HCT116 (cell line): ENCODE data around the gene ABCC5.

Experiments
- CTCF ChIP-seq, 3 experiments: fragments of 200-600 bp in 1 of 3; sonication (generic) in 1 of 3; IDR thresholded peaks in 2 of 3; conservative IDR thresholded peaks in 1 of 3; 2 replicates each; pipeline ENCODE4 v1.5.1; 2012 to 2017; ENCODE audit warnings: low read depth in 2 of 3, low read length in 2 of 3, antibody characterized with exemption in 1 of 3, borderline replicate concordance in 1 of 3, control low read depth in 1 of 3, mild to moderate bottlenecking in 1 of 3, mixed read lengths in 1 of 3, mixed run types in 1 of 3, moderate library complexity in 1 of 3; ENCODE audit not compliant: insufficient read depth in 1 of 3
- EZH2 ChIP-seq: fragments of 200-600 bp; sonication (generic); IDR thresholded peaks from 2 replicates; pipeline ENCODE4 v1.6.1; 2017; ENCODE audit warnings: antibody characterized with exemption, mixed run types
- JUND ChIP-seq: IDR thresholded peaks from 2 replicates; pipeline ENCODE4 v1.6.1; 2012
- POLR2A ChIP-seq: IDR thresholded peaks from 2 replicates; pipeline ENCODE4 v1.7.0; 2011; ENCODE audit warnings: borderline replicate concordance; ENCODE audit not compliant: insufficient read depth, insufficient read length; ENCODE audit errors: extremely low read depth
- SP1 ChIP-seq: IDR thresholded peaks from 2 replicates; pipeline ENCODE4 v1.6.1; 2012; ENCODE audit warnings: low read depth
- TF ChIP-seq, protein P1 (sequence below): IDR thresholded peaks from 2 replicates; pipeline ENCODE4 v1.6.1; 2012
- TF ChIP-seq, protein P2 (sequence below): IDR thresholded peaks from 2 replicates; pipeline ENCODE4 v1.6.1; 2012

GRCh38 chr3:184002469-184002868 lies 15.2 kb downstream of the ABCC5 start:
- TF ChIP-seq SP1 (no peak), EZH2 (no peak), POLR2A (no peak), JUND (no peak), CTCF (IDR thresholded peaks at IDR 0.05 in 2 of 3, conservative IDR thresholded peaks at IDR 0.05 in 1 of 3; ENCODE audit: borderline replicate concordance in 1 of 3, insufficient read depth in 1 of 3, low read depth in 2 of 3, low read length in 2 of 3) (no peak)
- TF ChIP-seq, protein P1, sequence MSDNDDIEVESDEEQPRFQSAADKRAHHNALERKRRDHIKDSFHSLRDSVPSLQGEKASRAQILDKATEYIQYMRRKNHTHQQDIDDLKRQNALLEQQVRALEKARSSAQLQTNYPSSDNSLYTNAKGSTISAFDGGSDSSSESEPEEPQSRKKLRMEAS, result no peak
- TF ChIP-seq, protein P2, sequence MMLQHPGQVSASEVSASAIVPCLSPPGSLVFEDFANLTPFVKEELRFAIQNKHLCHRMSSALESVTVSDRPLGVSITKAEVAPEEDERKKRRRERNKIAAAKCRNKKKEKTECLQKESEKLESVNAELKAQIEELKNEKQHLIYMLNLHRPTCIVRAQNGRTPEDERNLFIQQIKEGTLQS, result no peak
